HG03565 (cell line): ENCODE data around the gene ASPHD1.
"Not testable (repeated sequence)": the region's sequence is repeated elsewhere in the genome, so short reads cannot be mapped to it uniquely, and the experiment has no call there.

ENCODE experiments used
- ATAC-seq: cut with Tn5 transposase; IDR thresholded peaks from one replicate; pipeline ENCODE4 v1.9.1; 2021; ENCODE audit warnings: mild to moderate bottlenecking, moderate library complexity; ENCODE audit not compliant: unreplicated experiment

The ASPHD1 gene

DNA sequence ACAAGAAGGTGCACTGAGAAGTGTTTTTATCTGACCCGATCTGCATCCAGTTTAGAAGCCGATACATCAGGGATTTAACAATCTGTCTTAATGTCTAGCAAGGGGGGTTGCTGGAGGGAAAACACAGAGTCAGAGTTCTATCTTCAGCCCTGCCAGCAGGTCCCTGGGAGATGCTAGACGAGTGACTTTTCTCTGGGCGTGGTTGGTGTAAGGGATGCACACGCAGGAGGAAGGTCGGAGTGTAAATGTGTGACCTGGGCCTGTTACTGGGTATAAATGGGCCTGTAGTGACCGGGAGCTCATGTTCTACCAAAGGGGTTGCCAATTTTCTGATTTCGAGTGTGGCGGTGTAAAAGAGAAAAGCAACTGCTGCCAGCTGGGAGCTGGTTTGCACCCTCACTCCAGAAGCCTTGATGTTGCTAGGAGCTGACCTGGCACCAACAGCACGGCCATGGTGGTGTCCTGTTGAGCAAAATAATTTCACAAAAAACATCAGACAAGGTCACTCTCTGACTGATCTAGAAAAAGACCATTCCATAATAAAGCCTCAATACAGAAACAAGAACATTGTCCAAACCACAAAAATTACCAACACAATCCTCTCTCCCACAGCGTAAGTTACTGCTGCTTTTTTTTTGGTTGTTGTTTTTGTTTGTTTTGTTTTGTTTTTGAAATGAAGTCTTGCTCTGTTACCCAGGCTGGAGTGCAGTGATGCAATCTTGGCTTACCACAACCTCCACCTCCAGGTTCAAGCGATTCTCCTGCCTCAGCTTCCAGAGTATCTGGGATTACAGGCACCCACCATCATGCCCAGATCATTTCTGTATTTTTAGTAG lies 27.0 kb downstream of the ASPHD1 start:
- no peak for ATAC-seq

- not testable (repeated sequence) for ATAC-seq
These were observed 31.5 kb downstream of the ASPHD1 start for GRCh38 chr16:29931750-29932149.

- no peak for ATAC-seq
These were observed 40.4 kb downstream of the ASPHD1 start for GRCh38 chr16:29940656-29941055.

- no peak for ATAC-seq
These were observed 43.8 kb downstream of the ASPHD1 start for GRCh38 chr16:29943846-29944799.

GRCh38 chr16:29947897-29948296 lies 47.6 kb downstream of the ASPHD1 start:
- no peak for ATAC-seq

GRCh38 chr16:29950806-29951461 lies 50.6 kb downstream of the ASPHD1 start:
- ATAC-seq: no peak

- ATAC-seq: no peak
These were observed 51.5 kb downstream of the ASPHD1 start for GRCh38 chr16:29951625-29952365.
